ENCODE data around the gene DLEC1.

DLEC1 gene

GRCh38 chr3:38036286-38036685 is 2.7 kb upstream of the DLEC1 start:
- Histone ChIP-seq H3K27me3 (ENCODE audit: insufficient read depth, insufficient read length) (peaks cover 42% of the 10 kb centered on the region), H3K9ac (ENCODE audit: insufficient read length, low read depth) (no peak overlapping the region), H3K4me3 (ENCODE audit: insufficient read length, low read depth) (no peak overlapping the region), H3K9me3 (ENCODE audit: insufficient read depth, low read length) (no peaks in the 10 kb centered on the region), H3K36me3 (ENCODE audit: insufficient read depth, insufficient read length, low read length) (no peaks in the 10 kb centered on the region), H3K4me1 (ENCODE audit: insufficient read depth, insufficient read length) (peaks cover 11% of the 10 kb centered on the region)
- no peak for DNase-seq (ENCODE audit: low read depth, low spot score)
- TF ChIP-seq YY1 (IDR thresholded peaks at IDR 0.05; ENCODE audit: insufficient read depth, insufficient read length): no peak
- TF ChIP-seq SUZ12 (IDR thresholded peaks at IDR 0.05; ENCODE audit: extremely low read depth, insufficient read depth, insufficient read length): no peak
- TF ChIP-seq ZNF274 (IDR thresholded peaks at IDR 0.05; ENCODE audit: low read depth, low read length): no peak

DNA sequence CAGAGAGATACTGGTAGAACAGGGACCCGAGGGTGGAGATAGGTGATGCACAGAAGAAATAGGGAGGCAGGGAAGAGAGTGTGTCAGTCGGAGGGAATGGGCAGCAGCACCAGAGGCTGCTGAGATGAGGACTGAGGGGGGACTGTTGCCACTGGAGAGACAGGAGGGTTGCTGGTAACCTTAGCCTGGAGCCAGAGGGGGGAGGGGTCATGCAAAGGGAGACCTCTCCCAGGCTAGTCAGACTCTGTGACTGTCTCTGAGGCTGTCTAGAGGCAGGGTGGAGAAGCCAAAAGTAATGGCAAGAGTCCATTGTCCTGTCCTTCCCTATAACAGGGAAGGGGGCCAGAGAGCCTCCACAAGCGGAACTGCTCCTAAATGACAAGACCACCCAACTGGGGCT is 2.1 kb upstream of the DLEC1 start:
- no peaks in the 10 kb centered on the region for H3K36me3 ChIP-seq (ENCODE audit: insufficient read depth, insufficient read length, low read length)
- H3K9ac ChIP-seq (ENCODE audit: insufficient read length, low read depth): no peak overlapping the region
- no peak overlapping the region for H3K4me3 ChIP-seq (ENCODE audit: insufficient read length, low read depth)
- peaks cover 9% of the 10 kb centered on the region for H3K4me1 ChIP-seq (ENCODE audit: insufficient read depth, insufficient read length)
- TF ChIP-seq SUZ12 (IDR thresholded peaks at IDR 0.05; ENCODE audit: extremely low read depth, insufficient read depth, insufficient read length) (no peak), ZNF274 (IDR thresholded peaks at IDR 0.05; ENCODE audit: low read depth, low read length) (no peak), YY1 (IDR thresholded peaks at IDR 0.05; ENCODE audit: insufficient read depth, insufficient read length) (no peak)
- DNase-seq (ENCODE audit: low read depth, low spot score): no peak
- peaks cover 36% of the 10 kb centered on the region for H3K27me3 ChIP-seq (ENCODE audit: insufficient read depth, insufficient read length)
- no peaks in the 10 kb centered on the region for H3K9me3 ChIP-seq (ENCODE audit: insufficient read depth, low read length)

- Histone ChIP-seq H3K9ac (ENCODE audit: insufficient read length, low read depth) (peak overlapping the region; percentile 2), H3K27me3 (ENCODE audit: insufficient read depth, insufficient read length) (peaks cover 29% of the 10 kb centered on the region), H3K4me3 (ENCODE audit: insufficient read length, low read depth) (peak overlapping the region; percentile 62), H3K36me3 (ENCODE audit: insufficient read depth, insufficient read length, low read length) (no peaks in the 10 kb centered on the region), H3K4me1 (ENCODE audit: insufficient read depth, insufficient read length) (peaks cover 9% of the 10 kb centered on the region), H3K9me3 (ENCODE audit: insufficient read depth, low read length) (no peaks in the 10 kb centered on the region)
- DNase-seq (ENCODE audit: low read depth, low spot score): no peak
- no peak for TF ChIP-seq ZNF274 (IDR thresholded peaks at IDR 0.05; ENCODE audit: low read depth, low read length)
- no peak for TF ChIP-seq SUZ12 (IDR thresholded peaks at IDR 0.05; ENCODE audit: extremely low read depth, insufficient read depth, insufficient read length)
- TF ChIP-seq YY1 (IDR thresholded peaks at IDR 0.05; ENCODE audit: insufficient read depth, insufficient read length): no peak
These were observed 529 bp upstream of the DLEC1 start for GRCh38 chr3:38038447-38038911.

GRCh38 chr3:38039899-38040261 is 872 bp downstream of the DLEC1 start:
- no peak for TF ChIP-seq YY1 (IDR thresholded peaks at IDR 0.05; ENCODE audit: insufficient read depth, insufficient read length)
- no peak for TF ChIP-seq SUZ12 (IDR thresholded peaks at IDR 0.05; ENCODE audit: extremely low read depth, insufficient read depth, insufficient read length)
- no peak for TF ChIP-seq ZNF274 (IDR thresholded peaks at IDR 0.05; ENCODE audit: low read depth, low read length)
- H3K4me3 ChIP-seq (ENCODE audit: insufficient read length, low read depth): no peak overlapping the region

GRCh38 chr3:38040401-38040800 is 1.4 kb downstream of the DLEC1 start:
- Histone ChIP-seq H3K27me3 (ENCODE audit: insufficient read depth, insufficient read length) (peaks cover 31% of the 10 kb centered on the region), H3K9ac (ENCODE audit: insufficient read length, low read depth) (no peak overlapping the region), H3K4me3 (ENCODE audit: insufficient read length, low read depth) (no peak overlapping the region), H3K36me3 (ENCODE audit: insufficient read depth, insufficient read length, low read length) (no peaks in the 10 kb centered on the region), H3K9me3 (ENCODE audit: insufficient read depth, low read length) (no peaks in the 10 kb centered on the region), H3K4me1 (ENCODE audit: insufficient read depth, insufficient read length) (peaks cover 9% of the 10 kb centered on the region)
- no peak for DNase-seq (ENCODE audit: low read depth, low spot score)
- no peak for TF ChIP-seq YY1 (IDR thresholded peaks at IDR 0.05; ENCODE audit: insufficient read depth, insufficient read length)
- TF ChIP-seq SUZ12 (IDR thresholded peaks at IDR 0.05; ENCODE audit: extremely low read depth, insufficient read depth, insufficient read length): no peak
- no peak for TF ChIP-seq ZNF274 (IDR thresholded peaks at IDR 0.05; ENCODE audit: low read depth, low read length)

More at GRCh38 chr3:38039899-38040261, 872 bp downstream of the DLEC1 start:
- Histone ChIP-seq H3K36me3 (ENCODE audit: insufficient read depth, insufficient read length, low read length) (no peaks in the 10 kb centered on the region), H3K9me3 (ENCODE audit: insufficient read depth, low read length) (no peaks in the 10 kb centered on the region), H3K27me3 (ENCODE audit: insufficient read depth, insufficient read length) (peaks cover 29% of the 10 kb centered on the region), H3K9ac (ENCODE audit: insufficient read length, low read depth) (no peak overlapping the region), H3K4me1 (ENCODE audit: insufficient read depth, insufficient read length) (peaks cover 9% of the 10 kb centered on the region)
- no peak for DNase-seq (ENCODE audit: low read depth, low spot score)

- DNase-seq (ENCODE audit: low read depth, low spot score): no peak
- Histone ChIP-seq H3K36me3 (ENCODE audit: insufficient read depth, insufficient read length, low read length) (no peaks in the 10 kb centered on the region), H3K4me1 (ENCODE audit: insufficient read depth, insufficient read length) (peaks cover 6% of the 10 kb centered on the region), H3K4me3 (ENCODE audit: insufficient read length, low read depth) (no peak overlapping the region), H3K9me3 (ENCODE audit: insufficient read depth, low read length) (no peaks in the 10 kb centered on the region), H3K27me3 (ENCODE audit: insufficient read depth, insufficient read length) (peaks cover 27% of the 10 kb centered on the region), H3K9ac (ENCODE audit: insufficient read length, low read depth) (no peak overlapping the region)
- TF ChIP-seq ZNF274 (IDR thresholded peaks at IDR 0.05; ENCODE audit: low read depth, low read length) (no peak), YY1 (IDR thresholded peaks at IDR 0.05; ENCODE audit: insufficient read depth, insufficient read length) (no peak), SUZ12 (IDR thresholded peaks at IDR 0.05; ENCODE audit: extremely low read depth, insufficient read depth, insufficient read length) (no peak)
These were observed 4.5 kb downstream of the DLEC1 start for GRCh38 chr3:38043486-38043885.

DNA sequence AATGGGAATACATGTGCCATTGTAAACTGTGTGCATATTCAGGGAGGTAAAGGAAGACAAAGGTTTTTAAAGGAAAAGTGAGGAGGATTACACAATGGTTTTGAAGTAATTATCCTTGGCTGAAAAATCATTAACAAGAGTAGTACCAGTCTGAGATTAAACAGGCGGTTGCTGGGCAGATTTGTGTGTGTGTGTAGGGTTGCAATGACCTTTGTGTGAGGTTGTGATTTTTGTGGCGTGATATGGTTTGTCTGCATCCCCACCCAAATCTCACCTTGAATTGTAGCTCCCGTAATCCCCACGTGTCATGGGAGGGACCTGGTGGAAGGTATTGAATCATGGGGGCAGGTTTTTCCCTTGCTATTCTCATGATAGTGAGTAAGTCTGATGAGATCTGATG is 7.0 kb downstream of the DLEC1 start:
- no peak for DNase-seq (ENCODE audit: low read depth, low spot score)
- Histone ChIP-seq H3K9me3 (ENCODE audit: insufficient read depth, low read length) (no peaks in the 10 kb centered on the region), H3K36me3 (ENCODE audit: insufficient read depth, insufficient read length, low read length) (no peaks in the 10 kb centered on the region), H3K4me1 (ENCODE audit: insufficient read depth, insufficient read length) (no peaks in the 10 kb centered on the region), H3K9ac (ENCODE audit: insufficient read length, low read depth) (no peak overlapping the region), H3K27me3 (ENCODE audit: insufficient read depth, insufficient read length) (peaks cover 4% of the 10 kb centered on the region), H3K4me3 (ENCODE audit: insufficient read length, low read depth) (no peak overlapping the region)
- TF ChIP-seq YY1 (IDR thresholded peaks at IDR 0.05; ENCODE audit: insufficient read depth, insufficient read length) (no peak), SUZ12 (IDR thresholded peaks at IDR 0.05; ENCODE audit: extremely low read depth, insufficient read depth, insufficient read length) (no peak), ZNF274 (IDR thresholded peaks at IDR 0.05; ENCODE audit: low read depth, low read length) (no peak)

Measured in NT2/D1 (cell line).